D341Med (cell line): ENCODE measurements around the gene CPNE5.
"Not testable (repeated sequence)": the region's sequence is repeated elsewhere in the genome, so short reads cannot be mapped to it uniquely, and the experiment has no call there.

Experiments
- DNase-seq: peaks from one replicate; pipeline ENCODE4 v3.0.0; 2012; ENCODE audit warnings: low spot score

The CPNE5 gene

DNA sequence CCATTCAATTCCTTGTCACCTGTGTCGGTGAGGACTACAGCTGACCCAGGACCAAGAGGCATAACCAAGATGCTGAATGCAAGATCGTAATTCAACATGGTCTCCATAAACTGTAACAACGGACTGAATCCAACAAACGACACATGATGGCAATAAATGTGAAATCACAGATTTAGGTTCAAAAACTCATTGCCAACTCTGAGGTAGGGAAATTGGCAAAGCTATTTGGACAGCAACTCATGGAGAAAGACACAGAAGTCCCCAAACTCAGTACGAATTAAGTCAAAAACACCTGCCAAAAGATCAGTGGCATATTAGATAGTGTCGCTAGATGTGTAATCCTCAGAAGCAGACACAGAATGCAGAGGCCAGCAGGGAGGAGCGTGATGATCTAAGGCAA lies 25.0 kb downstream of the CPNE5 start:
- DNase-seq = no peak

DNA sequence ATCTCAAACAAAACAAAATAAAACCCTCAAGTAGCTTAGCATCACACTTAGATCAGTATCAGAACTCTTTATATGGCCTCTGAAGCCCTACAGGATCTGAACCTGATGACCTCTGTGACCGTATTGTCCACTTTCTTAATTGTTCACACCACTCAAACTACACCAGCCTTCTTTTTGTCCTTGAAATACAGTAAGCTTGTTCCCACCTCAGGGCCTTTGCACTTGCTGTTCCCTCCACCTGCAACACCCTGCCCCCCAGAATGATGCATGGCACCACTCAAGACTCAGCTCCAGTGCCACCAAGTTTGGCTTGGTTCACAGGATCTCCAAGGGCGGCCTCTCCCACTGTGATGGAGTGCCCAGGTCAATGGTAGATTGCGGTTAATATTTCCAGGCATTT lies 25.7 kb downstream of the CPNE5 start:
- no peak for DNase-seq

DNA sequence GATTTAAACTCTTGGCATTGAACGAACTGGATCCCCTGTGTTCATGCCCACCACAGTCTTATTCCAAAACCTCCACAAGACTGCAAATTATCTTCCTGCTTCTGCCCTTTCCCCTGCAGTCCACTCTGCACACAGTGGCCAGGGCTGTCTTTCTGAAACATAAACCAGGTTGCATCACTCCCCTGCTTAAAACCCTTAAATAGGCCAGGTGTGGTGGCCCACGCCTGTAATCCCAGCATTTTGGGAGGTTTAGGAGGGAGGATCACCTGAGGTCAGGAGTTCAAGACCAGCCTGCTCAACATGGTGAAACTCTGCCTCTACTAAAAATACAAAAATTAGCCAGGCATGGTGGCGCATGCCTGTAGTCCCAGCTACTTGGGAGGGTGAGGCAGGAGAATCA lies 26.2 kb downstream of the CPNE5 start:
- not testable (repeated sequence) for DNase-seq

DNA sequence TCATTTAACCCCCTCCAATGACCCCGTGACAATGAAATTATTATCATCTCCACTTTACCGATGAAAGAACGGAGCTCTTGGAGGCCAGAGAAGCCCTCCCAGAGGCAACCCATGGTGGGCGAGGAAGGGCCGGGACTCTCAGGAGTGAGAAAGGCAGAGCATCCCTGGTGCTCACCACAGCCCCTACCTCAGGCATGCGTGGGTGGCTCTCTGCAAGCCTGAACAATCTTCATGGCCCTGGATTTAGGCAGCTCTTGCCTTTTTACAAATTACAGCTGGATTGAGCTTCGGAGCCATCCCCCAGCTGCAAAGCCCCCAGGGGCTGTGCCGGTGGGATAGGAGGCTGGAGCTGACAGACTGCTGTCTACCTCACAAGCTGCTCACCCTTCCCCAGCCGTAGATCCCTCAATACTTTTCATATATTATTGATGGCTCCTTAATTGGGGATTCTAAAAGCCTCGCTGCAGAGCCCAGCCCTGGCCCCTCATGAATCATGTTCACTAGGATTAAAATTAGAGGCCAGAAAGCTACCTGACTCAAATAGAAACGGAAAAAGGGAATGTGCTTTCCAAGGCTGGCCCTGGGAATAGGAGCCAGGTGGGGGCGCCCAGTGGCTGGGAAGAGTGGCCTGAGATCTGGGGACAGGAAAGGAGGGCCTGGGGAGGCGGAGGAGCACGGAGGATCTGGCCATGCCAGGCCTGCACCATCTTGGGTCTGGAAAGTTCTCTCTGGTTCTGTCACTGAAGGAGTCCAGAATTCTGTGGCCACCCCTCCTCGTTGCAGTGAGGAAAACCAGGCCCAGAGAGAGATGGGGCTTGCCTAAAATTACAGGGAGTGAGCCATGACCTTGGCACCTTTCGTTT lies 29.1 kb downstream of the CPNE5 start:
- peak; percentile 55 for DNase-seq

DNA sequence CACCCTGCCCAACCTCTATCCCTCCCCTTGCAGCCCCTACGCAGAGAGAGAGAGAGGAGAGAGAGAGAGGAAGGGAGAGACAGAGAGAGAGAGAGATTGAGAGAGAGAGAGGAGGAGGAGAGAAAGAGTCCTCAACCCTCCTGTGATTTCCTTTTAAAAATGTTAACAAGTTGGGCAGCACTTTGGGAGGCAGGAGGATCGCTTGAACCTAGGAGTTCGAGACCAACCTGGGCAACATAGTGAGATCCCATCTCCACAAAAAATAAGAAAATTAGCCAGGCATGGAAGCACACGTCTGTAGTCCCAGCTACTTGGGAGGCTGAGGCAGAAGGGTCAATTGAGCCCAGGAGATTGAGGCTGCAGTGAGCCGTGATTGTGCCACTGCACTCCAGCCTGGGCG lies 30.1 kb downstream of the CPNE5 start:
- DNase-seq = no peak

DNA sequence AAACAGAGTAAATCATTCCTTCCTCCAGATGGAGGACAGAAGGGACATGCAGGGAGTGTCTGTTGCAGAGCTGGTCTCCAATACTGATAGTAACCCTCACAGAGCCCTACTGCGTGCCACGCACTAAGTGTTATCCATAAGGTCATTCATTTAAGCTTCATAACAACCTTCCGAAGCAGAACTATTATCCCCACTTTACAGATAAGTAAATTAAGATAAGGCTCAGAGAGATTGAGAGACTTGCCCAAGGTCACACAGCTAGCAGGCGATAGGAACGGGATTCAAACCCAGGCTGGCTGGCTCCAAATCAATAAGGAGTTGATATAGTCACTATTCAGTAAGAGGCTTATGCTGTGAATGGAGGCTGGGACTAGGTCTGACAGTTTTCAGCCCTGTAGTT lies 30.6 kb downstream of the CPNE5 start:
- DNase-seq = no peak

DNA sequence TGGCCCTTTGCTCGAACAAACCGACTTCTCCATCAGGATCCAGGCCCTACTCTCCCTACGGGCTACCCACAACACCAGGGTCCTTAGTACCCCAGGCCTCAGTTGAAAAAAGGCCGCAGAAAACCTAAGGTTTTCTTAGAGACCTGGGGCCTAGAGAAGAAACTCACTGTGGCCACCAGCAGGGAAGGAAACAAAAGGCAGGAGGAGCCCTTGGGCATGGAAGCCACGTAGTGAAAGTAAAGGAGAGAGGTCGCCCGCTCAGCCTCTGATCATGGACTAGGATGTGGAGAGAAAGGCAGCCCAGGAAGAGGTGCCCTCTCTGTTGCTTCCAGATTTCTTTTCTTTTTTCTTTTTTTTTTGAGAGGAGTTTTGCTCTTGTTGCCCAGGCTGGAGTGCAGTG lies 31.5 kb downstream of the CPNE5 start:
- DNase-seq = no peak

DNA sequence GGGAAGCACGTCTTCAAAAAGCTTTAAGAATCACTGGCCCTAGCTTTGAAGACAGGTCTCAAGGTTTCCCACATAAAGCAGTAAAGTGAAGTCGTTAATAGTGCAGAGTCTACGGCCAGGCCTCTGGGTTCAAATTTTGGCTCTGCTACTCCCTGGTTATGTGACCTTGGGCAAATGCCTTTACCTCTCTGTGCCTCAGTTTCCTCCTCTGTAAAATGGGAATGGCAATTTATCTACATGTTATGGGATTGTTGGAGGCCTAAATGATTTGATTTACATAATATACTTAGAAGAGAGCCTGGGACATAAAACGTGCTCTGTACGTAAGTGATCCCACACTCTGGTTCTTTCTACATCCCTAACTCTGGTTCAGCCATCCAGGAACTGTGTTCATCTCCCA lies 32.1 kb downstream of the CPNE5 start:
- no peak for DNase-seq

DNA sequence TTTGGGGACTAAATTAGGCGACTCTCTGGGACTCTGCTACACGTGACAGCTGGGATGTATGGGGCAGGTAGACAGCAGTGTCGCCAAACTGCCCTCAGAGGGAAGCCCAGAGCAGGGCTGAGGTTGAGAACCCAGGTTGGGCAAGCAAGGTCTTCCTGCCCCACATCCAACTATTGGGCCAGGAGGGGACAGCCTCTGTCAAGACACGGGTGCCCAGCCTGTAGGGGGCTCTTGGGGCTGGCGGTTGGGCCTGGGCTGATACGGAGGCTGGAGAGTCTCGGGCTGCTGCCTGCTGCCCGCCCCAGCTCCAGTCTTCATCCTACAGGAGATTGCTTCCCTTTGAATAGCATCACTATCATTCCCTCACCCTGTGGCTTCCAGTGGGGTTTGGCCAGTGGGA lies 33.3 kb downstream of the CPNE5 start:
- no peak for DNase-seq

DNA sequence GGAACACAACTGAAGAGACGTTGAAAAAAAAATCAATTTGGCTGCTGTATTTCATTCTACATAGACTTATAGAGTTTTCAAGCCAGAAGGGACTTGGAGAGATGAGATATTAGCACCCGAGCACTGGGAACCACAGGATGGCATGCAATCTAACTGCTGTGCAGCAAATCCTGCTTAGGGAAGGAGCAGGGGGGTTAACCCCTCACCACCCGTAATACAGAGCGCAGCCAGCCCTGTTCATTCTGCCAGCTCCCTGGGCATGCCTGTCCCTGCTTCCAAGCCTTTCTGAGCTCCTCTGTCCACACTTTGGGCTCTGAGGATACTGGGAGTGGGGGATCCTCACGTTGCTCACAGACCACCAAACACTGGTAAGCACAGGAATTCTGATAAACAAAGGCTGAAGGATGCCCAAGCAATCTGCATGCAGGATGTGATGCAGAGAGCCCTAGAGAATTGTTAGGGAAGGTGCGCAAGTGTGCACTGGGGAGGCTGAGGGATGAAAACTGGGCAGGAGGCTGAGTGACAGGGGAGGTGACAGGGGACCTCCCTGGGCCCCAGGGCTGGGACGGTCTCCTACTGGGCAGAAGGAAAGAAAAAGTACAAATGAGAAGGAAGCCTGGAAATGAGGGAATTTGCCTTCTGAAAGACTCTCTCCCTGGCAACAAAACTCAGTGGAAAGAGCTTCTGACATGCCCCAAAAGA lies 34.0 kb downstream of the CPNE5 start:
- peak; percentile 58 for DNase-seq

DNA sequence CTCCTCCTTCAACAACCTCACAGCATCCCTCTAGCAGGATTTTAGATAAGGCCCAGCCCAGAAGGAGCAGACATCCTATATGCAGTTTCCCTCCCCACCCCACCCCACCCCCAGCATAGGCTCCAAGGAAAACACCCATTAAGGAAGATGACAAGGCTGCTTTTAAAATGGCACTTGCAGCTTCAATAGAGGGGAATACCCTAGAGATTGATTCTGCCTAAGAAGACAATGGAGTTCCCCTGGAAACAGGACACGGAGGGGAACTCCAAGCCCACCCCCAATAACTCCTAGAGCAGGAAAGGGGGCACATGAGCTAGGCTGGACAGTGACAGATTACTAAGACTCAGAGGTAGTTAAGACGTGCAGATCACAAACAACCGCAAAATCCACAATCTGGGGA lies 34.7 kb downstream of the CPNE5 start:
- DNase-seq = no peak

DNA sequence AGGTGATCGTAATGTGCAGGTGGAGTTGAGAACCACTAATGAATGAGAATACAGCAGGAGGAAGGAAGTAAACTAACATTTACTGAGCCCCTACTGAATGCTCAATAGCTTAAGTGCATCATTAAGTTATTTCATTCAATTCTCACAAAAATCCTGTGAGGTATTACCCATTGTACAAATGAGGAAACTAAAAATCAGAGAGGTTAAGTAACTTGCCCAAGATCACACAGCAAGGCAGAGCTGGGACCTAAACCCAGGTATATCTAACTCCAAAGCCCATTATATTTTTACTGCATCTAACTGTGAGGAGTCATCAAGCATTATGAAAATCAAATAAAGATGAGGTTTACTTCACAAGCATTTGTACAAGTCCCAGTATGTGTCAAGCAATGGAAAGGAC lies 35.3 kb downstream of the CPNE5 start:
- DNase-seq = no peak

DNA sequence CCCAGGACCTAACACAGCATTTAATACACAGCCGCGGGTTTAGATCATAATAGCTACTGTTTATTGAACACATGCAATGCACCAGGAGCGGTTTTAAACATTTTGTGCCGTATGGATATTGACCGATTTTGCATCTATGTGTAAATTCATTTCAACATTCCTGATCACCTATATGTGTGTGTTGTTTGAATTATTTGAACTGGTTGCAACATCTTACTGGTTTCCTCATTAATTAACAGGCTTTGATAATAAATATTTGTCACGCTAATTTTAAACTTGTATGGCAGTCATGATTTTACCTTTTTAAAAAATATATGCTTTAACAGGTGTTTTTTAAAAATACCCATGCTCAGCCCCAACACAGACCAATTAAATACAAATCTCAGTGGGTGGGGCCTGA lies 35.8 kb downstream of the CPNE5 start:
- DNase-seq = no peak

DNA sequence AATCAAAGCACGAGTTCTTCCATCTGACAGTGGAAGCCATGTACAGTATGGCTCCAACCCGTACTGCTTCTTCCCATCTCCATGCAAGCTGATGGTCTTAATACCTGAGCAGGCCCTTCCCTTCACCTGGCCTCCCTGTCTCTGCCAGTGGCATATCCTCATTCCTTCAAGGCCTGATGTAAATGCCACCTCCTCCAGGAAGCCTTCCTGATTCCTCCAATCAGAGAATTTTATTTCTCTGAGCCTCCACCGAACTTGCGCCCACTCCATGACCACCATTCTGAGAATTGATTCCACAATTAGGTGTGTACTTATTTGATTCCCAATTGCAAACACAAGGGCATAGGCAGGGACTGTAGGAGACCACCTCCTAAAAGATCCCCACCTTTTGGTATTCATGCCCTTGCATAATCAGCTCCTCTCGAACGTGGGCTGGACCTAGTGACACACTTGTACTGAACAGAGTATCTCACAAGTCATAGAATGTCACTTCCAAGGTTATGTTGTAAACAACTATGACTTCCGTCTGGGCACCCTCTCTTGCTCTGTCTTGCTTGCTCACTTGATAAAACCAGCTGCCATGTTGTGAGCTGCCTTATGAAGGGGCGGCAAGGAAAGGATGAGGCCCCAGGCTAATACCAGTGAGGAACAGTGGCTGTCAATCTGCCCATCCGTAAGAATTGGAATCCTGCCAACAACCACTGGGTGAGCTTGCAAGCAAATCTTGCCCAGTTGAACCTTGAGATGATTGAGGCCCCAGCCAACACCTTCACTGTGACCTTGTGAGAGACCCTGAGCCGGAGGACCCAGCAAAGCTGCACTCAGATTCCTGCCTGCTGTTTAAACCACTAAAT lies 38.8 kb downstream of the CPNE5 start:
- DNase-seq = no peak

DNA sequence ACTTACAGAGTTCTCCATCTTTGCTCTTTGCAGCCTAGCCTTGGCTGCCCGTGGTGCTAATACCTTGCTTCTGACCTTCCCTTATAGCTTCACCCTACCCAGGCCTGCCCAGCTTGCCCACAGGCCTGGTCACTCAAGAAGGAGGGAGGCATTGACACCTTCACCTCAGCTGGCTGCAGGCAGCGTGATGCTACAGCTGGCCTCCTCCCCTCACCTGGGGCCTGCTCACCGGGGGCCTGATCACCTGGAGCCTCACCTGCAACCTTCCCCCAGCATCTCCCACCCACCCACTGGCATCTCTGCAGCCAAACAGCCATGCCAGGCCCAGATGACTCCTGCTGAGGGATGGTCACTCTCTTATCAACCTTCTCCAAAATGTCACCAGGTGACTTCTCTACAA lies 40.4 kb downstream of the CPNE5 start:
- no peak for DNase-seq

DNA sequence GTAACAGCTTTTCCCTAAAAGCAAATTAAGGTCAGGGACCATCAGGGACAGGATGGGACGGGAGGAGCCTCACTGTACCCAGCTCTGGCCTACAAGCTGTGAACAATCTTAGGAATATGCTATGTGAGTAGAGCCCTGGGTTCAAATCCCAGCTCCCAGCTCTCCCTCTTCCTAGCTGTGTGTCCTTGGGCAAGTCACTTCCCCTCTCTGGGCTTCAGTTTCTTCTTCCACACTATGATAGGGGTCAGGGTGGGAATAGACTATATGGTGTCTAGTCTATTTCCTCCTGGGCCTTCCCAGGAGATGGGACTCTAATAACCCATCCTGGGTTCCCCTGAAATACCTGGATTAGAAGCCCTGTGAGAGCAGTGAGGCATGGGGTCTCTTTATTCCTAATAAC lies 41.6 kb downstream of the CPNE5 start:
- no peak for DNase-seq

DNA sequence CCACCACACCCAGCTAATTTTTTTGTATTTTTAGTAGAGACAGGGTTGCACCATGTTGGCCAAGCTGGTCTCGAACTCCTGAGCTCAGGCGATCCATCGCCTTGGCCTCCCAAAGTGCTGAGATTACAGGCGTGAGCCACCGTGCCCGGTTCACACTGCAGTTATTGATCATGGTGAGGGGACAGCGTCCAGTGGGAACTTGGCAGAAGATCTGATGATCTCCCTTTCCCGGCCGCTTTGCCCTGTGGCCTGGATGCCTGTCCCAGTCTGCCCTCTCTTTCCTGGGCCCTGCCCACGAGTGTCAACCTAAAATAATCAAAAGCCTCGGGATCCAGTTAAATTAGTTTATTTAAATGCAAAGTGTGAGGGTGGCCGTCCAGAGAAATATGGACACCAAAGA lies 42.2 kb downstream of the CPNE5 start:
- DNase-seq = no peak

DNA sequence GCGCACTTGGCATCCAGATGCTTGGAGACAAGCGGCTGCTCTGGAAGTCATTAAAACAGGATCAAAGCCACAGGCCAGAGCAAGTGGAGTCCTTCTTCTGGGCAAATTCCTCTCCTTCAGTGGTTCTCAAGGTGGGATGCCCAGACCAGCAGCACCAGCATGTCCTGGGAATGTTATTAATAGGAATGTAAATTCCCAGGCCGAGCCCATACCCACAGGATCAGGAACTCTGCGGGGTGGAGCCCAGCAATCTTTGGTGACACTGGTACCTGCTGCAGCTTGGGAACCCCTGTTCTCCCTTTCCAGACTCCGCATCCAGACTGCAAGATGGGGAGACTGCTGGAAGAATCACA lies 44.6 kb downstream of the CPNE5 start:
- no peak for DNase-seq

DNA sequence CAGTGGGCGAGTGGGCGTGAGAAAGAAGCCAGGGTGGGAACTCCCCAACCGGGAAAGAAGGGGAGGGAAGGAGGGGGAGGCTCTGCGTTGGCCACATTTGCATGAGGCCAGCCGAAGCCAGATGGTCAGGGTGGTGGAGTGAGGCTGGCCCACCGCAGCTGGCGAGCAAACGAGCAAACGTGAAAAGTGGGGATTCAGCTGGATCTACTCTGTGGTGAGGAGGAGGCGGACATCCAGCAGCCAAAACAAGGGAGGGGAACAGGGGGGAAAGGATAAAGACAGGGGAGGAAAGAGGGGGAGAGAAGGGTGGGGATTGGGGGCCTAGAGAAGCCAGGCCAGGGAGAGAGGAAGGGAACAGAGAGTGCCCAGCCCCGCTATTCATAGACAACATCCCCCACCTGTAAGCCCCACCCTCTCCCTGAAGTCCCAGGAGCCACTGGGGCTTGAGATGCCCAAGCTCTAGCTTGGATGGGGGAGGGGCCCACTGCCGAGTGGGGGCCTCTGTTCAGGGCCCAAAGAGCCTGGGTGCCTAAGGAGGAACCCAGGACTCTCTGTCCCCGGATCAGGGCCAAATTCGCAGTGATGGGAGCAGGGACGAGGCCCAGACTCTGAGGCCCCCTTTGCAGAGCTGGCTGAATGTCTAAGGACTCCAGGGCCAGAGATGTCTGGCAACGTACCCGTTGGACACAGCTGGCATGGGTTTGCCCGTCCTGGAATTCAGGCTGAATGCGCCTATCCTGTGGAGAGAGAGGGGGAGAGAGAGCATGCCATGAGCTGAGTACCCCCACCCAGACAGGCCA lies 45.1 kb downstream of the CPNE5 start:
- no peak for DNase-seq

DNA sequence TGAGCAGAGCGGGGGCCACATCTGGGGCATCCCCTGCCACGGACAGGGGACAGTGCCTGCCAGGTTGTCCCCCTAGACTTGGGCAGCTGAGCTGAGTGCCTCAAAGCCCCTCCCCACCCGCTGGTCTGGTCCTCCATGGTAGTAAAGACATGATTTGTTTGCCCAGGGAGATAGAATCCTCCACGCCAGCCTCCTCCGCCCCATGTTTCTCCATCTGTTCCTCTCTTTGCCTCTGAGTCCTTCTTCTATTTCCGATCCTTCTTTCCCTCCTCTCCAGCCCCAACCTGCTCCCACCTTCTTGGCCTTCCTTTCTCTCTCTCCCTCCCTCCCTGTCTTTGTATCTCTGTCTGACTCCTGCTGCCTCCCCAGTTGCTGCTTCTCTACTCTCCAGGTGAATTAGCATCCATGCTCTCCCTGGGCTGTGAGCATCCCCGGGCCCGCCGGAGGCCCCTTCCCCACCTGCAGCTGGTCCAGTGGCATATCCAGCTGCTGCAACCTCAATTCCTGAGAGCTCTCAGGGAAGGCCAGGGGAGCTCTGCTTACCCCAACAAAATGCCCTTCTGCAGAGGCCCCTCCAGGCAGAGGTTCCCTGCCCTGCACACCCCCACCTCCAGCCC lies 45.8 kb downstream of the CPNE5 start:
- DNase-seq = no peak

DNA sequence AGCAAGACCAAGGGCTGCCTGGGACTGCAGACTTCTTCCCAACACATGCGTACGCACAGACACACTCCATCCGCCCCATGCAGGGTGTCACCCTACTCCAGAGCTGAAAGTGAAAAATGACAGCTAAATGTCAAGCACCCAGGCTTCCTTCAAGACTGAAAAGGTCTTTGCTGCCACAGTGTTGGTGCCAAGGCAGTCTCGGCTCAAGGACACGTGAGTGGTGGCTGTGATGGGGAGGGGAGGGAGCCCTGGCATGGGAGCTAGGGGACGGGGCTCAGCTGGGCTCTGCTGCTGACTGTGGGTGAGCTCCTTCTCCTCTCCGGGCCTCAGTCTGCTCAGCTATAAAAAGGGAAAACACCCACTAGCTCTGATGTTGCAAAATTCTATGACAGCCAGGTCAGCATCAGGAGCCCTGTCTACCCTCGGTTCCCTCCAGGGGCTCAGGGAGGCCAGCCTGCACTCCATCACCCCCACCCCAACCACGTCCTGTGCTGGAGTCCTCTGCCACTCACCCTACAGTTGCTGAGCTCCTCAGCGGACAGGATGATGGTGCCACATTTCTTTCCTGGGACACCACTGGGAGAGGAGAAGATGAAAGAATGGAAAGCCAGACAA lies 47.6 kb downstream of the CPNE5 start:
- DNase-seq = no peak
